ENCODE results near the gene CCDC9. TPM values are rescaled to one million over a fixed set of nuclear protein-coding genes. Genes with fewer than 3 reads are reported as not detected.

Gene CCDC9
- total RNA-seq, 2 experiments from 2014 or later = 22.4 to 30.6 TPM

GRCh38 chr19:47232422-47233211 lies 23.7 kb upstream of the CCDC9 start:
- POLR2A ChIA-PET = interaction anchor here (0.6 to 1.3 kb wide), 2 partner anchors 8 to 11 kb away, joined by 3 to 4 read pairs; no protein-coding TSS in a partner anchor
- Mint-ChIP-seq H3K27ac (peak overlapping the region; percentile 76), H3K27me3 (no peaks in the 10 kb centered on the region), H3K9me3 (ENCODE audit: low read depth) (no peaks in the 10 kb centered on the region), H3K4me1 (peaks cover 22% of the 10 kb centered on the region), H3K36me3 (ENCODE audit: low read depth) (no peaks in the 10 kb centered on the region), H3K4me3 (peak overlapping the region; percentile 61)
- DNase-seq (peak; percentile 66), ATAC-seq (peak; percentile 31)
- intact Hi-C loops (cut with DNase I, micrococcal nuclease) = no loop called here
- CTCF ChIA-PET = interaction anchor here (0.6 to 2.1 kb wide), 9 partner anchors 9 to 692 kb away, joined by 3 to 19 read pairs (median 4); no protein-coding TSS in a partner anchor

DNA sequence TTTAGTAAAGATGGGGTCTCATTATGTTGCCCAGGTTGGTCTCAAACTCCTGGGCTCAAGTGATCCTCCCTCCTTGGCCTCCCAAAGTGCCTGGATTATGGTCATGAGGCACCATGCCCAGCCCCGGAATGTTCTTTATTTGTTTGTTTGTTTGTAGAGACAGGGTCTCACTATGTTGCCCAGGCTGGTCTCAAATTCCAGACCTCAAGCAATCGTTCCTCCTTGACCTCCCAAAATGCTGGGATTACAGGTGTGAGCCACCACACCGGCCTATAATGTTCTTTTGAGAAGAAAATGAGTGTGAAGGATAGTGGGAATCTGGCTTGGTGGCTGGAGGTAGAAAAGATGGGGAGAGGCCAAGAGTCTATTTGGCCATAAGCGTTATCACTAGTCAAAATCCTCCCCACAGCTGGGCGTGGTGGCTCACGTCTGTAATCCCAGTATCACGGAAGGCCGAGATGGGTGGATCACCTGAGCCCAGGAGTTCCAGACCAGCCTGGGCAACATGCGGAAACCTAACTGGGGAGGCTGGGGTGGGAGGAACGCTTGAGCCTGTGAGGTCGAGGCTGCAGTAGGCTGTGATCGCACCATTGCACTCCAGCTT lies 20.2 kb upstream of the CCDC9 start:
- intact Hi-C loops (cut with DNase I, micrococcal nuclease) = no loop called here
- Mint-ChIP-seq H3K4me3 (no peak overlapping the region), H3K4me1 (peaks cover 36% of the 10 kb centered on the region), H3K27me3 (peaks cover 3% of the 10 kb centered on the region), H3K27ac (no peak overlapping the region), H3K9me3 (ENCODE audit: low read depth) (no peaks in the 10 kb centered on the region), H3K36me3 (ENCODE audit: low read depth) (peaks cover 4% of the 10 kb centered on the region)
- DNase-seq (no peak), ATAC-seq (no peak)
- ChIA-PET POLR2A (no interaction called here), CTCF (interaction anchor here (2.0 kb wide), 1 partner anchor 26 kb away, joined by 8 read pairs; no protein-coding TSS in a partner anchor)

- Mint-ChIP-seq H3K9me3 (ENCODE audit: low read depth) (no peaks in the 10 kb centered on the region), H3K27ac (no peak overlapping the region), H3K27me3 (peaks cover 3% of the 10 kb centered on the region), H3K4me1 (peaks cover 25% of the 10 kb centered on the region), H3K4me3 (peak overlapping the region; percentile 56), H3K36me3 (ENCODE audit: low read depth) (peaks cover 7% of the 10 kb centered on the region)
- intact Hi-C loops (cut with DNase I, micrococcal nuclease) = no loop called here
- DNase-seq (peak; percentile 23), ATAC-seq (no peak)
- CTCF ChIA-PET = interaction anchor here (1.2 kb wide), 1 partner anchor 28 kb away, joined by 7 read pairs; no protein-coding TSS in a partner anchor
- POLR2A ChIA-PET = interaction anchor here (1.0 kb wide), 1 partner anchor 13 kb away, joined by 3 read pairs; no protein-coding TSS in a partner anchor
Observed at GRCh38 chr19:47239152-47239551, 17.2 kb upstream of the CCDC9 start.

DNA sequence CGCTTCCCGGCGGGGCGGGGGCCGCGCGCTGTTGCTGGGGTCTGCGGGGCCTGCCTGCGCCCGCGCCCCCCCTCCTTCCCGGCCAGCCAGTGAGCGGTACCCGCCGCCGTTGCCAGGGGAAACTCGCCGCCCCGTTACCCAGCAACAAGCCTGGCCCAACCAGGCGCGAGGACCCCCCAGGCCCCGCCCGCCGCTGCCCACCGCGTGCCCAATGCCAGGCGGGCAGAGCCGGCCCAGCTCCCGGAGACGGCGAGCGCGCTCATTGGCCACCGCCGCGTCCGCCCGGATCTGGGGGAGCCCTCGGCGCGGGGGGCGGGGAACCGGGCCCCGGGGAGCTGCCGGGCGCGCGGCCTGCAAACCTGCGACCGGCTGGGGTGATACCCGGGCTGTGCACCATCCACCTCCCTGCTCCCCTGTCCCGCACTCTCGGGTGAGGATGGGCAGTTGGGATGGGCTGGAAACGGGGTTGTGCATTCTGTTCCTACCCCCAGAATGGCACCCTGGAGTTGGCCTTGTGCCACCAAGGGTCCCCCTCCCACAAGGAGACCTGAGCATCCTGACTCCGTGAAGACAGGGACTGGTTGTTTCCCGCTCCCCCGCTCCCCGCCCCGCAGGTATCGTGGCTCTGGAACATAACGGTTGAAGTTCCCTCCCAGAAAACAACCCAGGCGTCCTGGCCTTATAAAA lies 16.6 kb upstream of the CCDC9 start:
- CTCF ChIA-PET = interaction anchor here (1.2 kb wide), 1 partner anchor 29 kb away, joined by 7 read pairs; no protein-coding TSS in a partner anchor
- intact Hi-C loops (cut with DNase I, micrococcal nuclease) = loop anchor here (5.0 to 10.0 kb wide), 3 partner anchors 205 to 452 kb away; partner anchors contain the start of genes AP2S1 (in 1 of the 2) and SLC1A5 (in 1 of the 2)
- Mint-ChIP-seq H3K4me3 (no peak overlapping the region), H3K9me3 (ENCODE audit: low read depth) (no peaks in the 10 kb centered on the region), H3K27ac (no peak overlapping the region), H3K4me1 (peaks cover 29% of the 10 kb centered on the region), H3K27me3 (peaks cover 3% of the 10 kb centered on the region), H3K36me3 (ENCODE audit: low read depth) (peaks cover 7% of the 10 kb centered on the region)
- POLR2A ChIA-PET = interaction anchor here (0.9 to 1.0 kb wide), 2 partner anchors 14 kb away, joined by 3 read pairs; no protein-coding TSS in a partner anchor
- ATAC-seq (no peak), DNase-seq (peak; percentile 64)

DNA sequence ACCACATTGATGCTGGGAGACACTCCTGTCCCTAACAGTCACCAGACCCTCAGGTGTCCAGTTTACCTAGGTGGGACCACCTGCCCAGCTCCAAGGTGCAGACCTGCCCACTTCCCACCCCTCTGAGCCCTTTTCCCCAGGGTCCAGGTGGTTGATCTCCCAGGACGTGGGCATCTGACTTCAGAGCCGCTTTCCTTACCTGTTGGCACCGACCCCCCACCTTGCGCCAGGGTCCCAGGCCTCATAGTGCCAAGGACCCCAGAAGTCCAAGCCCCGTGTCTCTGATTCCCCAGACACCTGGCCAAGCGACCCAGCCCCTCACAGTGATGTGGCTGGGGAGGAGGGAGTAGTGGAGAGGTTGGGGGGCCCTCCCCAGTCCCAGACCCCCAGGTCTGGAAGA lies 15.8 kb upstream of the CCDC9 start:
- POLR2A ChIA-PET = interaction anchor here (0.7 to 0.9 kb wide), 2 partner anchors 8 to 15 kb away, joined by 3 read pairs; no protein-coding TSS in a partner anchor
- Mint-ChIP-seq H3K4me1 (peaks cover 36% of the 10 kb centered on the region), H3K27me3 (peaks cover 3% of the 10 kb centered on the region), H3K36me3 (ENCODE audit: low read depth) (peaks cover 7% of the 10 kb centered on the region), H3K9me3 (ENCODE audit: low read depth) (no peaks in the 10 kb centered on the region), H3K27ac (no peak overlapping the region), H3K4me3 (no peak overlapping the region)
- ATAC-seq (no peak), DNase-seq (no peak)
- CTCF ChIA-PET = interaction anchor here (1.2 kb wide), 1 partner anchor 30 kb away, joined by 6 read pairs; no protein-coding TSS in a partner anchor
- intact Hi-C loops (cut with DNase I, micrococcal nuclease) = loop anchor here (5.0 to 10.0 kb wide), 3 partner anchors 206 to 453 kb away; partner anchors contain the start of genes AP2S1 (in 1 of the 2) and SLC1A5 (in 1 of the 2)

- Mint-ChIP-seq H3K27me3 (peaks cover 3% of the 10 kb centered on the region), H3K4me3 (no peak overlapping the region), H3K36me3 (ENCODE audit: low read depth) (peaks cover 7% of the 10 kb centered on the region), H3K27ac (no peak overlapping the region), H3K9me3 (ENCODE audit: low read depth) (no peaks in the 10 kb centered on the region), H3K4me1 (peaks cover 36% of the 10 kb centered on the region)
- ATAC-seq (peak; percentile 50), DNase-seq (peak; percentile 95)
- intact Hi-C loops (cut with DNase I, micrococcal nuclease) = loop anchor here (1.0 to 10.0 kb wide), 5 partner anchors 10 to 454 kb away; partner anchors contain the start of genes AP2S1 (in 1 of the 2), BBC3 (in 1 of the 2) and SLC1A5 (in 1 of the 2)
- POLR2A ChIA-PET = interaction anchor here (0.7 to 0.9 kb wide), 2 partner anchors 8 to 16 kb away, joined by 3 read pairs; no protein-coding TSS in a partner anchor
- CTCF ChIA-PET = interaction anchor here (1.2 kb wide), 1 partner anchor 30 kb away, joined by 6 read pairs; no protein-coding TSS in a partner anchor
Observed at GRCh38 chr19:47240996-47241918, 15.1 kb upstream of the CCDC9 start.

- POLR2A ChIA-PET = no interaction called here
- no peak overlapping the region for H3K27ac Mint-ChIP-seq
- intact Hi-C loops (cut with DNase I, micrococcal nuclease) = loop anchor here (1.0 to 10.0 kb wide), 5 partner anchors 11 to 455 kb away; partner anchors contain the start of genes AP2S1 (in 1 of the 2), BBC3 (in 1 of the 2) and SLC1A5 (in 1 of the 2)
- CTCF ChIA-PET = interaction anchor here (8.5 kb wide), 1 partner anchor 32 kb away, joined by 205 read pairs; no protein-coding TSS in a partner anchor
- ATAC-seq = no peak
- peaks cover 7% of the 10 kb centered on the region for H3K36me3 Mint-ChIP-seq (ENCODE audit: low read depth)
- H3K9me3 Mint-ChIP-seq (ENCODE audit: low read depth) = no peaks in the 10 kb centered on the region
- H3K4me3 Mint-ChIP-seq = no peak overlapping the region
- H3K4me1 Mint-ChIP-seq = peaks cover 36% of the 10 kb centered on the region
- no peak for DNase-seq
- H3K27me3 Mint-ChIP-seq = peaks cover 3% of the 10 kb centered on the region
Observed at GRCh38 chr19:47241919-47242577, 14.3 kb upstream of the CCDC9 start.

GRCh38 chr19:47243364-47243775 lies 13.0 kb upstream of the CCDC9 start:
- intact Hi-C loops (cut with DNase I, micrococcal nuclease) = loop anchor here (1.0 to 10.0 kb wide), 5 partner anchors 31 to 456 kb away; partner anchors contain the start of genes AP2S1 (in 1 of the 2), INAFM1 (in 1 of the 2) and SLC1A5 (in 1 of the 2)
- DNase-seq (no peak), ATAC-seq (peak; percentile 2)
- Mint-ChIP-seq H3K4me3 (no peak overlapping the region), H3K9me3 (ENCODE audit: low read depth) (no peaks in the 10 kb centered on the region), H3K27ac (peak overlapping the region; percentile 97), H3K36me3 (ENCODE audit: low read depth) (peaks cover 7% of the 10 kb centered on the region), H3K4me1 (peaks cover 38% of the 10 kb centered on the region), H3K27me3 (peaks cover 3% of the 10 kb centered on the region)
- ChIA-PET CTCF (interaction anchor here (0.6 to 8.5 kb wide), 6 partner anchors 14 to 403 kb away, joined by 3 to 205 read pairs (median 4); no protein-coding TSS in a partner anchor), POLR2A (interaction anchor here (0.6 to 1.6 kb wide), 5 partner anchors 13 to 584 kb away, joined by 3 to 15 read pairs (median 8); partner anchors contain the start of genes CCDC9 and ZC3H4)

Data from activated CD4-positive, alpha-beta T cell treated with anti-CD3 and anti-CD28 coated beads for 36 hours (primary cell).